H1 (cell line): ENCODE results near the gene ARHGAP24. TPM values are rescaled to one million over a fixed set of nuclear protein-coding genes. Genes with fewer than 3 reads are reported as not detected.

Experiments
- ASH2L ChIP-seq: fragments of 200-600, 300-600 bp; sonication (generic); IDR thresholded peaks from one replicate; pipeline ENCODE4 v1.7.1; 2017; ENCODE audit warnings: low read length
- CEBPB ChIP-seq: IDR thresholded peaks from 2 replicates; pipeline ENCODE4 v1.6.1; 2012; ENCODE audit warnings: low read depth, low read length
- FOSL1 ChIP-seq: IDR thresholded peaks from 2 replicates; pipeline ENCODE4 v1.6.1; 2011; ENCODE audit warnings: mild to moderate bottlenecking, low read depth, low read length, moderate library complexity; ENCODE audit not compliant: insufficient read depth
- HDAC2 ChIP-seq, 2 experiments: fragments of 300-600 bp in 1 of 2; sonication (generic) in 1 of 2; IDR thresholded peaks; 2 replicates each; pipeline ENCODE4 v1.6.1; 2011 to 2012; ENCODE audit warnings: low read depth in 2 of 2, low read length in 2 of 2, mild to moderate bottlenecking in 2 of 2, moderate library complexity in 2 of 2, borderline replicate concordance in 1 of 2, inconsistent platforms in 1 of 2
- HDAC6 ChIP-seq: IDR thresholded peaks from one replicate; pipeline ENCODE4 v1.7.1; 2012; ENCODE audit warnings: low read depth, mild to moderate bottlenecking, inconsistent platforms, low read length, moderate library complexity
- MAFK ChIP-seq: IDR thresholded peaks from 2 replicates; pipeline ENCODE4 v1.6.1; 2012; ENCODE audit warnings: low read depth, mild to moderate bottlenecking, improper control_type of control experiment, low read length
- SIN3A ChIP-seq, 2 experiments: IDR thresholded peaks in 1 of 2; conservative IDR thresholded peaks in 1 of 2; 2 replicates each; pipeline ENCODE4 v1.6.1; 2011 to 2012; ENCODE audit warnings: low read length in 2 of 2, improper control_type of control experiment in 1 of 2, low read depth in 1 of 2, mild to moderate bottlenecking in 1 of 2
- SP4 ChIP-seq: IDR thresholded peaks from 2 replicates; pipeline ENCODE4 v1.6.1; 2012; ENCODE audit warnings: low read length, inconsistent platforms
- polyA plus RNA-seq, 7 experiments: library from polyadenylated mRNA; depleted of rRNA in 3 of 7; stranded (reverse) in 5 of 7; unstranded in 2 of 7; fragments of >200 nt in 5 of 7; fragments of 200-250 nt in 2 of 7; gene quantifications; 1 replicate in 5 of 7; 2 replicates in 1 of 7; 4 replicates in 1 of 7; pipeline versions ENCODE4 v1.2.1 to v1.2.3, GENCODE V29; 2011 to 2013; ENCODE audit warnings: missing spikeins in 2 of 7, mixed read lengths in 2 of 7
- total RNA-seq: library from RNA; stranded (reverse); fragmentation: NEBNext Ultra II Directional; extraction: Animal tissue kit (Norgen Biotek cat#: 25700); gene quantifications from 2 replicates; pipeline ENCODE4 v1.2.1, GENCODE V29; 2021

Gene ARHGAP24
- total and polyA plus RNA-seq, 2 of the 8 experiments (the other 6 are each of a cell fraction or from before 2014, with no cell fraction given): 0.08 to 0.50 TPM

DNA sequence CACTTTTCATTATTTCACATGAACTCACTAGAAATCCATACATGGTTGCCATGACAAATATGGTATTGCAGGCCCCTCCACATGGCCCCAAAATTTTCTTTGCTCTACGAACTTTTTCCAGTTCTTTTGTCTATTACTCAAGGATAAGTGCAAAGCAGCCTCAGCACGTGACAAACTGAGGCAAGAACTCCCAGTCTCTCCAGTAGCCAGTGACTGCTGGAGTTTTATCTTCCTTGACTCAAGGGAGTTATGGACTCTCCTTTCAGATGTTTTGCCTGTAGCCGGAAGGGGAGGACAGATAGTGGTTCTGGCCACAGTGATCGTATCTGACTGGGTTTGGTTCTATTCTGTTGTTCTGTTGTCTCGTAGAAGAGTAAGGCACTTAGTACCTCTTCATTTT is 105.5 kb downstream of the ARHGAP24 start (continued):
- no peak for TF ChIP-seq HDAC6
- TF ChIP-seq SIN3A (conservative IDR thresholded peaks at IDR 0.05 in 1 of 2, IDR thresholded peaks at IDR 0.05 in 1 of 2; ENCODE audit: low read depth in 1 of 2, low read length in 2 of 2): no peak
- no peak for TF ChIP-seq CEBPB
- TF ChIP-seq HDAC2 (IDR thresholded peaks at IDR 0.05; ENCODE audit: borderline replicate concordance in 1 of 2, low read depth in 2 of 2, low read length in 2 of 2): no peak
- TF ChIP-seq FOSL1: no peak
- no peak for TF ChIP-seq ASH2L
- no peak for TF ChIP-seq SP4
- TF ChIP-seq MAFK: no peak
